Esophagus squamous epithelium (tissue), 4 donors: ENCODE data around the gene CHMP1A.

Source experiments
- POLR2A ChIP-seq, 4 donors: fragments of 450-650 bp; IDR thresholded peaks; one replicate each; pipeline ENCODE4 v1.6.1; 2017; ENCODE audit warnings: antibody characterized with exemption in 4 of 4, mild to moderate bottlenecking in 4 of 4, moderate library complexity in 3 of 4
- TF ChIP-seq, protein P1 (sequence below), 6 experiments: fragments of 450-650 bp in 4 of 6; fragments of 200-600 bp in 2 of 6; sonication (generic) in 2 of 6; IDR thresholded peaks; one replicate each; pipeline ENCODE4 v1.5.1; 2016 to 2019; ENCODE audit warnings: antibody characterized with exemption in 6 of 6, mild to moderate bottlenecking in 4 of 6, moderate library complexity in 4 of 6

DNA sequence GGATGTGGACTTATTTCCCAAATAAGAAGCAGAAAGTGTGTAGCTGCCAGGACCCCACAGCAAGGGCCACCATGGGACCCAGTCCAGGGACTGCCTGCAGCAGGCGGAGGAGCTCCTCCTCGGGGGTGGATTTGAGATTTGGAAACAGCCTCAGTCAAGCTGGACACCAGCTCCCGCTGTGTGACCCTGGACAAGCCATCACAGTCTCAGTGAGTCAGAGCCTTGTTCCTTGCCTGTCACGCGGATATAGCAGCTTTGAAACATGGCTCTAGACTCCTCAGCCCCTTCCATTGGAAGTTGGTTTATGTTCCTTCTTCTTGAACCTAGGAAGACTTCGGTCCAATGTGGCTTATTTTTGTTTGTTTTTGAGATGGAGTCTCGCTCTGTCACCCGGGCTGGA lies 56.6 kb downstream of the CHMP1A start:
- TF ChIP-seq, protein P1, sequence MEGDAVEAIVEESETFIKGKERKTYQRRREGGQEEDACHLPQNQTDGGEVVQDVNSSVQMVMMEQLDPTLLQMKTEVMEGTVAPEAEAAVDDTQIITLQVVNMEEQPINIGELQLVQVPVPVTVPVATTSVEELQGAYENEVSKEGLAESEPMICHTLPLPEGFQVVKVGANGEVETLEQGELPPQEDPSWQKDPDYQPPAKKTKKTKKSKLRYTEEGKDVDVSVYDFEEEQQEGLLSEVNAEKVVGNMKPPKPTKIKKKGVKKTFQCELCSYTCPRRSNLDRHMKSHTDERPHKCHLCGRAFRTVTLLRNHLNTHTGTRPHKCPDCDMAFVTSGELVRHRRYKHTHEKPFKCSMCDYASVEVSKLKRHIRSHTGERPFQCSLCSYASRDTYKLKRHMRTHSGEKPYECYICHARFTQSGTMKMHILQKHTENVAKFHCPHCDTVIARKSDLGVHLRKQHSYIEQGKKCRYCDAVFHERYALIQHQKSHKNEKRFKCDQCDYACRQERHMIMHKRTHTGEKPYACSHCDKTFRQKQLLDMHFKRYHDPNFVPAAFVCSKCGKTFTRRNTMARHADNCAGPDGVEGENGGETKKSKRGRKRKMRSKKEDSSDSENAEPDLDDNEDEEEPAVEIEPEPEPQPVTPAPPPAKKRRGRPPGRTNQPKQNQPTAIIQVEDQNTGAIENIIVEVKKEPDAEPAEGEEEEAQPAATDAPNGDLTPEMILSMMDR (IDR thresholded peaks at IDR 0.05): no peak
- no peak for TF ChIP-seq POLR2A (IDR thresholded peaks at IDR 0.05)
